Vagina (tissue), 2 donors: Measurements from ENCODE around the gene FAM163A.

Source experiments
- CTCF ChIP-seq, 3 experiments: fragments of 450-650 bp in 2 of 3; fragments of 200-600 bp in 1 of 3; sonication (generic) in 1 of 3; IDR thresholded peaks; one replicate each; pipeline ENCODE4 v1.5.1; 2017 to 2019; ENCODE audit warnings: antibody characterized with exemption in 3 of 3, mild to moderate bottlenecking in 2 of 3, moderate library complexity in 2 of 3
- POLR2A ChIP-seq, 2 donors: fragments of 450-650 bp; IDR thresholded peaks; one replicate each; pipeline ENCODE4 v1.6.1; 2017; ENCODE audit warnings: antibody characterized with exemption in 2 of 2, mild to moderate bottlenecking in 2 of 2, moderate library complexity in 2 of 2

GRCh38 chr1:179714623-179715022 lies 28.5 kb upstream of the FAM163A start:
- no peak for TF ChIP-seq CTCF (IDR thresholded peaks at IDR 0.05)
- TF ChIP-seq POLR2A (IDR thresholded peaks at IDR 0.05): no peak
